ENCODE measurements around the gene RPS17.
"Not testable (repeated sequence)": the region's sequence is repeated elsewhere in the genome, so short reads cannot be mapped to it uniquely, and the experiment has no call there.

RPS17 gene

DNA sequence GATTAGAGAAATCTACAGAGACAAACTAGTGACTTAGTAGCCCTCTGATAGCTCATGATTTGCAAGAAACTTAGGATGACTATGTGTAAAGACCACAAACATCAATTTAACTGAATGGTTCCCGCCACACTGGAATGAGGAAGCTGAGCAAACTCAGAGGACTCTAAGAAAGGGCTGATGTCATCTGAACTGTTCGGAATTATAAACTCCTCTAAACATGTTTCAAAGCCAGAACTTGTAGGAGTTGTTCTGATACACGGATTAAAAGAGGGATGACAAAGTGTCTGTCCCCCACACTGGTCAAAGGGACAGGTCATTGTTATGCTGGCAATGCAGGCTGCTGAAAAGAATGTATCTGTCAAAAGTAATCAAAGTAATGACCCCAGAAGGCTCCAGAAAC, 34.4 kb downstream of the RPS17 start:
- not testable (repeated sequence) for DNase-seq

GRCh38 chr15:82504074-82504473, 36.2 kb downstream of the RPS17 start:
- DNase-seq = not testable (repeated sequence)

DNA sequence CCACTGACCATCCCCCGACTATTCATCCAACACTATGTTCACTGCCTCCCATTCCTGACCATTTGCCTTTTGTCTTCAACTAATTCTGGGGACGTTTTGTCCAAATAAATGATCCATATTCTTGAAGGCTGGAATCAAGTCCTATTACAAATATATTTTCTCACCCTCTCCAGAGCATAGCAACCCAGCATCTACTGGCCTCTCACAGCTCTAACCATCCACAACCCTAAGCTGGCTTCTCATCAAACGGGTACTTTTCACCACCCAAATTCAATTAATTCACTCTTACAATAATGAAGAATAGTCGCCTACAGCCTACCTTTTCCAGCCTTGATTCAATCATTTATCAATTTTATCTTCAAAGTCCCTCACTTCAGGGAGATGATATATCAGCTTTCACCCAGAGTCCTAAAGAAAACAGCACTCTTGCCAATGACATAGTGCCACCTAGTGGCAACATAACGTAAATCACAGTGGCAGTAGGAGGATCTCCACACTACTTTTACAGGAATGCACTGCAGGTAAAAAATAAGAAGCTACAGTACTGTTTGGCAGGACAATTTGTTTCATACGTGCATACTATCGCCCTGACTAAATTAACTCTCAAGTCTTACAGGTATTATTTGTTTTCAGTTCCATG, 37.4 kb downstream of the RPS17 start:
- DNase-seq = not testable (repeated sequence)

- DNase-seq = not testable (repeated sequence)
Measured at GRCh38 chr15:82500772-82501171, 39.5 kb downstream of the RPS17 start.

- not testable (repeated sequence) for DNase-seq
Measured at GRCh38 chr15:82497978-82498377, 42.3 kb downstream of the RPS17 start.

- DNase-seq = not testable (repeated sequence)
Measured at GRCh38 chr15:82488250-82488649, 52.0 kb downstream of the RPS17 start.

GRCh38 chr15:82487045-82487444, 53.2 kb downstream of the RPS17 start:
- DNase-seq = not testable (repeated sequence)
